IPS-18c (cell line): ENCODE results near the gene NKD1.

ENCODE experiments used
- H3K4me3 ChIP-seq: 2 replicates; pipeline ENCODE4 v1.7.0; 2013; ENCODE audit warnings: low read depth, mild to moderate bottlenecking, low read length, moderate library complexity; ENCODE audit not compliant: insufficient read depth
- H3K9me3 ChIP-seq: one replicate; pipeline ENCODE4 v1.6.1; 2013; ENCODE audit warnings: mild to moderate bottlenecking, low read length, moderate library complexity; ENCODE audit not compliant: control insufficient read depth, insufficient read depth

NKD1 gene

DNA sequence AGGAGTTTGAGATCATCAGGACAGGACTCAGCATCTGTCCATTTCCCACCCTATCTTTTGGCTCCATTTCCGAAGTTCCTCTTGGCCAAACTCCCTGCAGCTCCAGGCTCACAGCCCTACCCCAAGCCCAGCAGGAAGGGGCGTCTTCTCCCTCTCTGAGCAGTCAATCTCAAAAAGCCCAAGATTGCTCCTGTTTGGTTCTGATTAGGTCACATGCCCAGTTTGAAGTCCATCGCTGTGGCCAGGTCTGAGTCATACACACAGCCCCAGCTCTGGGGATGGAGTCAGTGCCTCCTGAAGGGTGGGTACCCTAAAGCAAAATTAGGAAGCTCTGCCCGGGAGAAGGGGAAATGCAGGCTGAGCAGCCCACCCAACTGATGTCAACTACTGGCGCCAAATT lies 109.0 kb downstream of the NKD1 start:
- no peaks in the 10 kb centered on the region for H3K9me3 ChIP-seq
- no peak overlapping the region for H3K4me3 ChIP-seq

DNA sequence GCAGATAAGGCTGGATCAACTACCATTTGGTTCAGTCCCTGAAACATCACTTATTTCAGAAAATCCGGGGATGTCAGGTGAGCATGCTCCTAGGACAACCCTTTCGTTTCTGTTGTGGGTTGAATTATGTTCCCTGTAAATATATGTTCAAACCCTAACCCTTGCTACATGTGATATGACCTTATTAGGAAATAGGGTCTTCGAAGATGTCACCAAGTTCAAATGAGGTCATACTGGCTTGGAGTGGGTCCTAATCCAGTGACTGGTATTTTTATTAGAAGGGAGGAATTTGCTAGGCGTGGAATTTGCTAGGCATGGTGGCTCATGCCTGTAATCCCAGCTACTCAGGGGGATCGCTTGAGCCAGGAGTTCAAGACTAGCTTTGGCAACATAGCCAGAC lies 111.6 kb downstream of the NKD1 start:
- no peak overlapping the region for H3K4me3 ChIP-seq
- no peaks in the 10 kb centered on the region for H3K9me3 ChIP-seq

DNA sequence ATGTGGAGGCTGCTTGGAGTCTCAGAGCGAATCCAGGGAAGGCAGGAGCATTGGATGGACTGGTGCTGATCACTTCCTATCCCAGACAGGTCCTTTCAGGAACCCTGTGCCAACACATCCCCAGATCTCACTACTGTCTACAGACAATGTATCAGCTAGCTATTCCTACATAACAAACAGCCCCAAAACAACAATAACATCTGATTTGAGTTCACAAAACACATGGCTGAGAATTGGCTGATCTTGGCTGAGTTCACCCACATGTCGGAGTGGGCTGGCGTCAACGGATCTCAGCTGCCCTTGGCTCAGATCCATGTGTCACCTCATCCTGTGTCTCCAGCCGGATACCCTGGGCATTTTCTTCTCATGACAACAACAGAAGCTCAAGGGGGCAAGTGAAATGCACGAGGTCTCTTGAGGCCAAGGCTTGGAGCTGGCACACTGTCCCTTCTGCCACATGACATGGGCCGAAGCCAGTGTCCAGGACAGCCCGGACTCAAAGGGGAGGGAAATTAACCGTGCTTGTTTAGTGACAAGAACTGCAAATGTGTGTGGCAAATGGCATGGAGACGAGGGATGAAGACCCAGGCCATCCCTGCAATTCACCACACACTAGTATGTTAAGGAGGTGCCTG lies 114.2 kb downstream of the NKD1 start:
- H3K4me3 ChIP-seq, result no peak overlapping the region
- H3K9me3 ChIP-seq, result no peaks in the 10 kb centered on the region

- Histone ChIP-seq H3K9me3 (no peaks in the 10 kb centered on the region), H3K4me3 (no peak overlapping the region)
Observed at GRCh38 chr16:50664270-50664669, 116.1 kb downstream of the NKD1 start.

GRCh38 chr16:50665128-50665878 lies 117.1 kb downstream of the NKD1 start:
- peak overlapping the region; percentile 42; the same call in 1 of the 2 replicates for H3K4me3 ChIP-seq

GRCh38 chr16:50666658-50667496 lies 118.7 kb downstream of the NKD1 start:
- Histone ChIP-seq H3K4me3 (no peak overlapping the region), H3K9me3 (peaks cover 2% of the 10 kb centered on the region)

More at GRCh38 chr16:50665128-50665878, 117.1 kb downstream of the NKD1 start:
- no peaks in the 10 kb centered on the region for H3K9me3 ChIP-seq

DNA sequence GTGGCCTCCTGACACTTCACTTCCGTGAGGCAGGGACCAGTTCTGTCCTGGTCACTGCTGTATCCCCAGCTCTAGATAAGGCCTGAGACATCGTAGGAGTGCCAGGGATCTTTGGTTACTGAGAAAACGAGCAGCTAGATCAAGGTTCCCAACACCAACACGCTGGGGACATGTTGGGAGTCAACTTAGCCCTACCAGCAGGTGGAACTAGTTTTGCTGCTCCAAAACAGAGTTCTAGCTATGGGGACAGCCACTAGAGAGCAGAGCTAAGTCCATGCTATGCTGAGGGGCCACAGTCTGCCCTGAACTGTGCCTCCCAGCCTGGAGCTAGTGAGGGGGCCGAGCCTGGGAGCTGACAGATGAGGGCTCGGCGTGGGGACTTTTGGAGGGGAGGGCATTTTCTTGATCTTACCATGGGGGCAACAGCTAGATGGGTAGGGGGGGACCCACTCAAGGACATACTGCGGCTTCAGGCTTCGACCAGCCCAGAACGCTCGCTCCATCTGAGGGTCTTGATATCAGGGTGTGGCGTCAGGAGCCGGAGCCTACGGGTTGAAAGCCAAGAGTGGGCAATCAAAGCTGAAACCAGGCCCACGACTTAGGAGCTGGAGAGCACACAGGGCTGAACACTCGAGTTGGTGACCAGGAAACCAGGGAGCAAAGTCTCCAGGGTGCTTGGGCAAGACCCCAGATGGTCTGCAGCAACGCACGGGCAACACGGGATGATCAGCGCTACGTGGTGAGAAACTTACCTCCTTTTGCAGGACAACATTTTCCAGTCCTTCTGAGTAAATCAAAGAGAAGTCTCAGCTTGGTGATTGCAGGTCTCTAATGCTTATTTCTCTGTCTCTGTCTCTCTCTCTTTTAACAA lies 119.5 kb downstream of the NKD1 start:
- H3K4me3 ChIP-seq, result no peak overlapping the region
- peaks cover 2% of the 10 kb centered on the region for H3K9me3 ChIP-seq

DNA sequence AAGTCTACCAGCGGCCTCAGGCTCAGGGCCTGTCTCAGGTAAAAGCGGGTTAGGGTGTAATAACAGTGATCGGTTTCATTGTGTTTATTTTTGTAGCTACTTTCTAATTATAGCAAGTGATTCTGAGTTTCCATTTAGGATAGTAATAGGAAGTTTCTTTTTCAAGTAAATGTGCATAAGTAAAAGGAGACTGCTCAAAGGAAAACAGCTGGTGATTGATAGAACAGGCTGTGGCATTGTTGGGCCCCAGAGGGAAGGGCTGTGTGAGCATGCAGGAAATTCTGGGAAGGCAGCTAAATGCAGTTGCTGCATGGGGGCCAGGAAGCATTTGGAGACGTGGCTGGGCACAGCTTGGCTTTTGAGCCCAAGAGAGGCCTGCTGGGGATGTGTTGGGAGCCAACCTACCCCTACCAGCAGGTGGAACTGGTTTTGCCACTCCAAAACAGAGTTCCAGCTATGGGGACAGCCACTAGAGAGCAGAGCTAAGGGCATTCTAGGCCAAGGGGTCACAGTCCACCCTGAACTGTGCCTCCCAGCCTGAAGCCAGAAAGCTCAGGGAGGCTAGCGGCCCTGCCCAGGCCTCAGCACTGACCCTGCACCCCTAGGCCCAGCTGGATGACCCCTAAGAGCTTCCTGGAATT lies 120.3 kb downstream of the NKD1 start:
- H3K4me3 ChIP-seq, result no peak overlapping the region
- peaks cover 4% of the 10 kb centered on the region for H3K9me3 ChIP-seq

DNA sequence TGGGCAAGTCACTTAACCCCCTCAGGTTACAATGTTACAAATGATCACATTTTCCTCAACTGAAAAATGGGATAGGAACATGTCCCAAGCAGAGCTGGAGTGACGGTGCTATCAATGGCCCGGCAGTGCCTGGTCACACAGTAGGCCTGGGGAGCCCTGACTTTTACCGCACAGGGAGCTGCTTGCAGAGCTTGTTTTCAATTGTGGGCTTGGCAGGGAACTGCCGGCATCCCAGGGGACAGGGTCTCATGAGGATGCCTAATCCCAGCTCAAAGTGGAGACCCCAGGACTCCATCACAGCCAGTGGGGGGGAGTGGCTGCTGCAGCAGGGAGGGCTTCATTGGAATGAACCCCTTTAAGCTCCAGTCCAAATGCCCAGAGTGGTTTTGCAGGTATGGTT lies 121.5 kb downstream of the NKD1 start:
- no peak overlapping the region for H3K4me3 ChIP-seq
- H3K9me3 ChIP-seq, result peaks cover 4% of the 10 kb centered on the region

- Histone ChIP-seq H3K9me3 (peaks cover 4% of the 10 kb centered on the region), H3K4me3 (no peak overlapping the region)
Observed at GRCh38 chr16:50670476-50670875, 122.3 kb downstream of the NKD1 start.

DNA sequence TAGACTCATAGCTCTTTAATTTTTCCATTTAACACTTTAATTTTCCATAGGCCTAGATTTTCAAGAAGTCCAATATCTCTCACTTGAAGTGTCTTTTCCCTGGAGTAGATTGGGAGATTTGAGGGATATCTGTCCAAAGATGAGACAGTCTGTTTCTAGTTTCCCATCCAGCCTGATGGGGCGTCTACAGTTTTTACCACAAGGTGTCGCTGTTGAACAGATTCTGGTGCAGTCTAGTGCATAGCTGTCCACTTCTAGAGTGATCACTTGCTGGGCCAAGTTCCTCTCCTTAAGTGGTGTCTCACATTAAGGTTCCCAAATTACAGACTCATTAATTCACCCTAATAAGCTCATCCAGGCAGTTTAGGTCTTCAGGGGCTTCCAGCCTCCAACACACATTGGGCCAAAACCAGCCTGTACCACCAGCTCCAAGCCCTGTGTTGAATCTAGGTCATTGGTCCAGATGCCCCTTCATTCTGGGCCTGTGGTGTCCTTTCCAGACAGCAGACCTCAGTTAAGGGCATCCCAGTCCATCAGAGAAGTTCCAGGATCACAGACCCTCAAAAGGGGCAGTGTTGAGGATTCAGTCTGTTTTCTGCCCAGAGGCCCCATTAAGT lies 123.6 kb downstream of the NKD1 start:
- no peak overlapping the region for H3K4me3 ChIP-seq
- H3K9me3 ChIP-seq, result peaks cover 4% of the 10 kb centered on the region

- no peak overlapping the region for H3K4me3 ChIP-seq
- H3K9me3 ChIP-seq, result peaks cover 4% of the 10 kb centered on the region
Observed at GRCh38 chr16:50673496-50674275, 125.5 kb downstream of the NKD1 start.

GRCh38 chr16:50674831-50675230 lies 126.6 kb downstream of the NKD1 start:
- Histone ChIP-seq H3K4me3 (no peak overlapping the region), H3K9me3 (peaks cover 4% of the 10 kb centered on the region)

- Histone ChIP-seq H3K4me3 (no peak overlapping the region), H3K9me3 (peaks cover 4% of the 10 kb centered on the region)
Observed at GRCh38 chr16:50675686-50676610, 127.8 kb downstream of the NKD1 start.
